ENCODE results near the gene TOB1.
"Not testable (repeated sequence)": the region's sequence is repeated elsewhere in the genome, so short reads cannot be mapped to it uniquely, and the experiment has no call there.

Gene TOB1

GRCh38 chr17:50865060-50865867 lies 890 bp downstream of the TOB1 start:
- peak overlapping the region; percentile 85 for H3K4me3 ChIP-seq (ENCODE audit: low read depth, low read length)
- H3K4me1 ChIP-seq (ENCODE audit: control insufficient read depth, insufficient read depth, low read length): 0 out of 2 replicates have a peak, but pooled peaks cover 7% of the 10 kb centered on the region
- peaks cover 18% of the 10 kb centered on the region for H3K36me3 ChIP-seq (ENCODE audit: control insufficient read depth, insufficient read depth, low read length)
- no peaks in the 10 kb centered on the region for H3K27me3 ChIP-seq (ENCODE audit: control insufficient read depth, insufficient read depth, low read length)
- H3K9ac ChIP-seq (ENCODE audit: low read length): peak overlapping the region; percentile 88
- no peaks in the 10 kb centered on the region for H3K9me3 ChIP-seq (ENCODE audit: control insufficient read depth, insufficient read depth, low read depth, low read length)
- peak overlapping the region; percentile 54; the same call in 1 of the 2 replicates for H3K27ac ChIP-seq (ENCODE audit: low read depth, low read length)

GRCh38 chr17:50864747-50865059 lies 1.5 kb downstream of the TOB1 start:
- Histone ChIP-seq H3K4me3 (ENCODE audit: low read depth, low read length) (peak overlapping the region; percentile 85), H3K27me3 (ENCODE audit: control insufficient read depth, insufficient read depth, low read length) (no peaks in the 10 kb centered on the region), H3K4me1 (ENCODE audit: control insufficient read depth, insufficient read depth, low read length) (0 out of 2 replicates have a peak, but pooled peaks cover 7% of the 10 kb centered on the region), H3K9me3 (ENCODE audit: control insufficient read depth, insufficient read depth, low read depth, low read length) (no peaks in the 10 kb centered on the region), H3K9ac (ENCODE audit: low read length) (peak overlapping the region; percentile 88), H3K27ac (ENCODE audit: low read depth, low read length) (no peak overlapping the region; the same call in 1 of the 2 replicates), H3K36me3 (ENCODE audit: control insufficient read depth, insufficient read depth, low read length) (peaks cover 18% of the 10 kb centered on the region)

GRCh38 chr17:50863931-50864330 lies 2.2 kb downstream of the TOB1 start:
- Histone ChIP-seq H3K27me3 (ENCODE audit: control insufficient read depth, insufficient read depth, low read length) (no peaks in the 10 kb centered on the region), H3K36me3 (ENCODE audit: control insufficient read depth, insufficient read depth, low read length) (peaks cover 18% of the 10 kb centered on the region), H3K9ac (ENCODE audit: low read length) (no peak overlapping the region), H3K27ac (ENCODE audit: low read depth, low read length) (no peak overlapping the region), H3K9me3 (ENCODE audit: control insufficient read depth, insufficient read depth, low read depth, low read length) (no peaks in the 10 kb centered on the region), H3K4me1 (ENCODE audit: control insufficient read depth, insufficient read depth, low read length) (0 out of 2 replicates have a peak, but pooled peaks cover 7% of the 10 kb centered on the region), H3K4me3 (ENCODE audit: low read depth, low read length) (peak overlapping the region; percentile 85)

- Histone ChIP-seq H3K27me3 (ENCODE audit: control insufficient read depth, insufficient read depth, low read length) (no peaks in the 10 kb centered on the region), H3K27ac (ENCODE audit: low read depth, low read length) (no peak overlapping the region), H3K36me3 (ENCODE audit: control insufficient read depth, insufficient read depth, low read length) (peaks cover 18% of the 10 kb centered on the region), H3K4me3 (ENCODE audit: low read depth, low read length) (0 out of 2 replicates have a peak overlapping the region, but pooled peaks have one; percentile 16), H3K9ac (ENCODE audit: low read length) (no peak overlapping the region), H3K9me3 (ENCODE audit: control insufficient read depth, insufficient read depth, low read depth, low read length) (no peaks in the 10 kb centered on the region), H3K4me1 (ENCODE audit: control insufficient read depth, insufficient read depth, low read length) (0 out of 2 replicates have a peak, but pooled peaks cover 6% of the 10 kb centered on the region)
Measured at GRCh38 chr17:50863221-50863843, 2.8 kb downstream of the TOB1 start.

GRCh38 chr17:50861822-50862528 lies 4.2 kb downstream of the TOB1 start:
- Histone ChIP-seq H3K36me3 (ENCODE audit: control insufficient read depth, insufficient read depth, low read length) (peaks cover 18% of the 10 kb centered on the region), H3K9ac (ENCODE audit: low read length) (no peak overlapping the region), H3K27ac (ENCODE audit: low read depth, low read length) (no peak overlapping the region), H3K9me3 (ENCODE audit: control insufficient read depth, insufficient read depth, low read depth, low read length) (no peaks in the 10 kb centered on the region), H3K4me1 (ENCODE audit: control insufficient read depth, insufficient read depth, low read length) (0 out of 2 replicates have a peak, but pooled peaks cover 3% of the 10 kb centered on the region), H3K4me3 (ENCODE audit: low read depth, low read length) (no peak overlapping the region), H3K27me3 (ENCODE audit: control insufficient read depth, insufficient read depth, low read length) (no peaks in the 10 kb centered on the region)

GRCh38 chr17:50861334-50861676 lies 4.8 kb downstream of the TOB1 start:
- Histone ChIP-seq H3K9me3 (ENCODE audit: control insufficient read depth, insufficient read depth, low read depth, low read length) (no peaks in the 10 kb centered on the region), H3K27ac (ENCODE audit: low read depth, low read length) (no peak overlapping the region), H3K36me3 (ENCODE audit: control insufficient read depth, insufficient read depth, low read length) (peaks cover 18% of the 10 kb centered on the region), H3K4me1 (ENCODE audit: control insufficient read depth, insufficient read depth, low read length) (0 out of 2 replicates have a peak, but pooled peaks cover 3% of the 10 kb centered on the region), H3K9ac (ENCODE audit: low read length) (no peak overlapping the region), H3K4me3 (ENCODE audit: low read depth, low read length) (no peak overlapping the region), H3K27me3 (ENCODE audit: control insufficient read depth, insufficient read depth, low read length) (no peaks in the 10 kb centered on the region)

GRCh38 chr17:50859727-50860126 lies 6.4 kb downstream of the TOB1 start:
- not testable (repeated sequence) for H3K4me1 ChIP-seq (ENCODE audit: control insufficient read depth, insufficient read depth, low read length); H3K9ac ChIP-seq (ENCODE audit: low read length); H3K4me3 ChIP-seq (ENCODE audit: low read depth, low read length); H3K27me3 ChIP-seq (ENCODE audit: control insufficient read depth, insufficient read depth, low read length); H3K27ac ChIP-seq (ENCODE audit: low read depth, low read length); H3K9me3 ChIP-seq (ENCODE audit: control insufficient read depth, insufficient read depth, low read depth, low read length)
- peaks cover 18% of the 10 kb centered on the region for H3K36me3 ChIP-seq (ENCODE audit: control insufficient read depth, insufficient read depth, low read length)

- H3K9ac ChIP-seq (ENCODE audit: low read length): no peak overlapping the region
- no peaks in the 10 kb centered on the region for H3K27me3 ChIP-seq (ENCODE audit: control insufficient read depth, insufficient read depth, low read length)
- no peaks in the 10 kb centered on the region for H3K9me3 ChIP-seq (ENCODE audit: control insufficient read depth, insufficient read depth, low read depth, low read length)
- no peaks in the 10 kb centered on the region for H3K4me1 ChIP-seq (ENCODE audit: control insufficient read depth, insufficient read depth, low read length)
- H3K36me3 ChIP-seq (ENCODE audit: control insufficient read depth, insufficient read depth, low read length): peaks cover 16% of the 10 kb centered on the region
- H3K27ac ChIP-seq (ENCODE audit: low read depth, low read length): no peak overlapping the region
- H3K4me3 ChIP-seq (ENCODE audit: low read depth, low read length): no peak overlapping the region
Measured at GRCh38 chr17:50858486-50859225, 7.5 kb downstream of the TOB1 start.

GRCh38 chr17:50856431-50856830 lies 9.7 kb downstream of the TOB1 start:
- Histone ChIP-seq H3K9ac (ENCODE audit: low read length) (no peak overlapping the region), H3K4me1 (ENCODE audit: control insufficient read depth, insufficient read depth, low read length) (no peaks in the 10 kb centered on the region), H3K27ac (ENCODE audit: low read depth, low read length) (no peak overlapping the region), H3K27me3 (ENCODE audit: control insufficient read depth, insufficient read depth, low read length) (no peaks in the 10 kb centered on the region), H3K36me3 (ENCODE audit: control insufficient read depth, insufficient read depth, low read length) (no peaks in the 10 kb centered on the region), H3K4me3 (ENCODE audit: low read depth, low read length) (no peak overlapping the region), H3K9me3 (ENCODE audit: control insufficient read depth, insufficient read depth, low read depth, low read length) (no peaks in the 10 kb centered on the region)

- Histone ChIP-seq H3K4me1 (ENCODE audit: control insufficient read depth, insufficient read depth, low read length) (no peaks in the 10 kb centered on the region), H3K9ac (ENCODE audit: low read length) (no peak overlapping the region), H3K36me3 (ENCODE audit: control insufficient read depth, insufficient read depth, low read length) (no peaks in the 10 kb centered on the region)
Measured at GRCh38 chr17:50855708-50856330, 10.3 kb downstream of the TOB1 start.

More at GRCh38 chr17:50855708-50856330, 10.3 kb downstream of the TOB1 start:
- no peaks in the 10 kb centered on the region for H3K27me3 ChIP-seq (ENCODE audit: control insufficient read depth, insufficient read depth, low read length)
- no peak overlapping the region for H3K27ac ChIP-seq (ENCODE audit: low read depth, low read length)
- H3K9me3 ChIP-seq (ENCODE audit: control insufficient read depth, insufficient read depth, low read depth, low read length): no peaks in the 10 kb centered on the region
- H3K4me3 ChIP-seq (ENCODE audit: low read depth, low read length): no peak overlapping the region

Measured in HUES6 (cell line).